ENCODE data around the gene LCAT.

The LCAT gene

DNA sequence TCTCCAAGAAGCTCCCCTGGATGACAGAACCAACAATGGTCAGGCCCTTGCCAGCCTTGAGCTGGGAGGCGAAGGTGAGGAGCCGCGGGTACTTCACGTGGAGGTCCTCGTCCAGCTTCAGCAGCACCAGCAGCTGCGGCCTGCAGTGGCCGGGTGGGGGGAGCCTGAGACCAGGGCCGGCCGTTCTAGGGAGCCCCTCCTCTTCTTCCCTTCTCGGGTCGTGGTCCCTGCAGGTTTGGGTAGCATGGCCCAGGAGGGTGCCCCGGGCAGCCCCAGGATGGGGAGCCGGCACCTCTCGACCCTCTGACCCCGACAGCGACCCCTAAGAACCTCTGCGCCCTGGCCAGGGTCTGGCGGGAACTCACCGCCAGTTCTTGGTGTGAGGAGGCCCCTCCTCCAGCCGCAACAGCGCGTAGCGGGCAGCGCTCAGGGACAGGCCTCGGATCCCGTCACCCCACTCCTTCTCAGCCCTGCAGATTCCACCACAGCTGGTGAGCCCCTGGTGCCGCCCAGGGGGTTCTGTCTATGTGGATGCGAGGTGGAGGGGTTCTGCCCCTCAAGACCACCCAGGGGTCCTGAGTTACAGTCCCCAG is 3.1 kb upstream of the LCAT start:
- TF ChIP-seq, protein P1, sequence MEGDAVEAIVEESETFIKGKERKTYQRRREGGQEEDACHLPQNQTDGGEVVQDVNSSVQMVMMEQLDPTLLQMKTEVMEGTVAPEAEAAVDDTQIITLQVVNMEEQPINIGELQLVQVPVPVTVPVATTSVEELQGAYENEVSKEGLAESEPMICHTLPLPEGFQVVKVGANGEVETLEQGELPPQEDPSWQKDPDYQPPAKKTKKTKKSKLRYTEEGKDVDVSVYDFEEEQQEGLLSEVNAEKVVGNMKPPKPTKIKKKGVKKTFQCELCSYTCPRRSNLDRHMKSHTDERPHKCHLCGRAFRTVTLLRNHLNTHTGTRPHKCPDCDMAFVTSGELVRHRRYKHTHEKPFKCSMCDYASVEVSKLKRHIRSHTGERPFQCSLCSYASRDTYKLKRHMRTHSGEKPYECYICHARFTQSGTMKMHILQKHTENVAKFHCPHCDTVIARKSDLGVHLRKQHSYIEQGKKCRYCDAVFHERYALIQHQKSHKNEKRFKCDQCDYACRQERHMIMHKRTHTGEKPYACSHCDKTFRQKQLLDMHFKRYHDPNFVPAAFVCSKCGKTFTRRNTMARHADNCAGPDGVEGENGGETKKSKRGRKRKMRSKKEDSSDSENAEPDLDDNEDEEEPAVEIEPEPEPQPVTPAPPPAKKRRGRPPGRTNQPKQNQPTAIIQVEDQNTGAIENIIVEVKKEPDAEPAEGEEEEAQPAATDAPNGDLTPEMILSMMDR (conservative IDR thresholded peaks at IDR 0.05; ENCODE audit: control insufficient read depth, insufficient read depth, low read depth, low read length): no peak
- DNase-seq (ENCODE audit: low read depth): no peak
- H3K4me3 ChIP-seq (ENCODE audit: control insufficient read depth, low read depth, low read length): no peak overlapping the region

DNA sequence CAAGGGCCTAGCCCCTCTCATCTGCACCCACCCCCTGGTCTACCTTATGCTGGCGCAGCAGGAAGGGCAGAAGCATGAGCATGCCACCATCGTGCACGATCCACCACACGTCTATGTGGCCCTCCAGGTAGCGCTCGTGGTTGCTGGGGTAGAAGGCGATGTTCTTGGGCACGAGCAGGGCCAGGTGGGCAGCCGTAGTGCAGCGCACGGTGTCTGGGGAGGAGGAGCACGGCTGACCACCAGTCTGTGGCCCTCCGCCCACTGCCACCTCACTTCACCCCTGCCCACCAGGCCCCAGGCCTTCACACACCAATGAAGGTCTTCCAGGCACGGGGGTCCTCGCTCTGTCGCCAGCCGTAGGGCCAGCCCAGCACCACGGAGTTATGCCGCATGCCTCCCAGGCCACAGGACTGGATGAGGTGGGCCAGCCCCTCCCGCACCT is 2.2 kb upstream of the LCAT start:
- no peak overlapping the region for H3K4me3 ChIP-seq (ENCODE audit: control insufficient read depth, low read depth, low read length)
- no peak for DNase-seq (ENCODE audit: low read depth)
- TF ChIP-seq, protein P1 (conservative IDR thresholded peaks at IDR 0.05; ENCODE audit: control insufficient read depth, insufficient read depth, low read depth, low read length): no peak

DNA sequence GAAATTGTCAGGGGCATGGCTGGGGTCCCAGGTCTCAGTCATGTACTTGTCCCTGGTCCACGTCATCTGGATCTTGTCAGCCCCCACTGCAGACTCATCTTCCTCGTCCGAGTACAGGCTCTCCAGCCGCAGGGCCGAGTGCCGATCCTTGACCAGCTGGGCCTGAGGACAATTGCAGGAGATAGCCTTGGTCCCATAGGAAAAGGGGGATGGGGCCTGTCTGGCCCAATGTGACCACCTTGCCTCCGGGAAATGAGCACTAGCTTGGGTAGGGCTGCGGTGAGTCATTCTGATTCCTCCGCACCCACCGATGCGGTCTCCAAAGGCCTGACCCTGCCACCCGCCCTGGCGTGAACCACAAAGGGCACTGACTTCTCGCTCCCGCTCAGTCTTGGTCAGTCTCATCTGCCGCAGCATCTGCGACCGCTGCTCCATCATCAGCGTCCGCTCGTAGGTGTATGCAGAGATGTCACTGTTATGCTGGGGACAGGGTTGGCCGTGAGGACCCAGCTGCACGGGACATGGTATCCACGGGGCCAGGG is 1.5 kb upstream of the LCAT start:
- H3K4me3 ChIP-seq (ENCODE audit: control insufficient read depth, low read depth, low read length): no peak overlapping the region
- TF ChIP-seq, protein P1 (conservative IDR thresholded peaks at IDR 0.05; ENCODE audit: control insufficient read depth, insufficient read depth, low read depth, low read length): no peak
- DNase-seq (ENCODE audit: low read depth): peak; percentile 81

DNA sequence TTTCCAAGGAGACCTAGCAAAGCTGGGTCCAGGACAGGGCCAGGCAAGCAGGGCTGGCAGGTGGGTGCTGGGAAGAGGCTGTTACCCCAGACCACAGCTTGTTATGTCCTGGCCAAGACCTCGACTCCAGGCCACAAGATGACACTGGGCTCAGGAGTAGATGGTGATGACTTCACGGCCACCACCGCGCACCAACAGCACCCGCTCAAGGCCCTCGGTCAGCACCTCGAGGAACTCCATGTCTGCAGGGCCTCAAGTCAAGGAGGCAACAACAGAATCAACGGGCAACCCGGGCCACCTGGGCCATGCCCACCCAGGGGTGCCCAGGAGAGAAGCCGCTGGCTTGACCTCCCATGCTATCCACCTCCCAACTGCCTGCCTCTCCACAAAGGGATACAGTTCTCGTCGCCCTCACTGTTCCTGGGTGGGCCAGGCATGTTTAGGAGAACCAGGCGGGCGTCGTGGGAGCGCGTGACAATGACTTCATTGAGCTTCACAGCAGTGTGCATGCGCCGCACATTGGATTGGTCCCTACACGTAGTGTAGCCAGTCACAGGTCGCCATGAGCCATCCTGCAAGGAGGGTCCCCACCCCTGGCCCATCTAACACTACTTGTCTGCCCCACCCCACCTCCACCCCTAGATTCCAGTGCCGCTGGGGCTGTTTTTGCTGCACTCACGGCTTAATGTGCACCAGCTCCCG is 921 bp upstream of the LCAT start:
- H3K4me3 ChIP-seq (ENCODE audit: control insufficient read depth, low read depth, low read length): no peak overlapping the region
- TF ChIP-seq, protein P1 (conservative IDR thresholded peaks at IDR 0.05; ENCODE audit: control insufficient read depth, insufficient read depth, low read depth, low read length): no peak
- no peak for DNase-seq (ENCODE audit: low read depth)

DNA sequence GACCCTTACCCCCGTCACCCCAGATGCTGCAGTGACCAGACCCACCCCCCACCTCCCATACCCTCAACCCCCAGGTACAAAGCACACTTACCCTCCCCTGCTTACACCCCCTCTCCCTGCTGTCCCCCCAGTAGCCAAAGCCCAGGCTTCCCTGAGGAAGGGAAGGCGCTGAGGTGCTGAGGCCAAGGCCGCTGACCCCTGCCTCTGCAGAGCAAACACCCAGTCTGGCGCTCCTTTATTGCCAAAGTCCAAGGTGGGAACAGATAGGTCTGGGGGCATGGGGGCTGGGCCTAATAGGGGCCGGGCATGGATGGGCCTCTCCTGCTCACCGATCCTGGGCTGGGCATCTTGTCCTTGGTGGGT is 683 bp downstream of the LCAT start:
- no peak overlapping the region for H3K4me3 ChIP-seq (ENCODE audit: control insufficient read depth, low read depth, low read length)
- DNase-seq (ENCODE audit: low read depth): no peak
- TF ChIP-seq, protein P1 (conservative IDR thresholded peaks at IDR 0.05; ENCODE audit: control insufficient read depth, insufficient read depth, low read depth, low read length): no peak

DNA sequence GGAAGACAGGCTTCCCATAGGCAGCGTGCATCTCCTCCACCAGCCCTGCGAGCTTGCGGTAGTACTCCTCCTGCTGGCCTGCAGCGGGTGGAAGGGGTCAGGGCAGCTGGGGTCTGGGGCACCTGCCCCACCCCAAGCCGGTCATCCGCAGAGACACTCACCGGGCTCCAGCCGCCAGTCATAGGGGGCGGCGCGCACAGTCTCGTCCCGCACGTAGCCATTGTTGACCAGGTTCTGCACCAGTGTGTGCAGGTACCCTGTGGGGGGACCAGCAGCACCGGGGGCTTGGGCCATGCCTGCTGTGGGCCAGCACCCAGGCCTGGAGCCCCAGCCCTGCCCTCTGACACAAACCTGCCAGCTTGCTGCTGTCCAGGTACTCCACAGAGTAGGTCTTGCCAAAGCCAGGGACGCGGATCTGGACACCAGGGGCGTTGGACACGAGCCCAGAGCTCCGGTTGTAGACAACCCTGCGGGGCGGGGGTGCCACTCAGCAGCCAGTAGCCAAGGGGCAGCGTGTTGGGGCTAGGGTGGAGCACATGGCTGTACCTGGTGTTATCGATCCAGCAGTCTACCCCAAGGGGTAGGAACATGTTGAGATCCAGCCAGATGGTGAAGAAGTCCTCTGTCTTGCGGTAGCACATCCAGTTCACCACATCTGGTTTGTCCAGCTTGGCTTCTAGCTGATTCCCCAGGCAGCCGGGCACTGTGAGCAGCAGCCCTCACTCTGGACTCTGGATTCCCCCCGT is 1.2 kb downstream of the LCAT start:
- DNase-seq (ENCODE audit: low read depth): no peak
- TF ChIP-seq, protein P1 (conservative IDR thresholded peaks at IDR 0.05; ENCODE audit: control insufficient read depth, insufficient read depth, low read depth, low read length): no peak
- no peak overlapping the region for H3K4me3 ChIP-seq (ENCODE audit: control insufficient read depth, low read depth, low read length)
